SJSA1 (cell line): Measurements from ENCODE around the gene TNFRSF12A. TPM values are rescaled to one million over a fixed set of nuclear protein-coding genes. Genes with fewer than 3 reads are reported as not detected.

Experiments used
- DNase-seq, 2 experiments: peaks; one replicate each; pipeline ENCODE4 v3.0.0-alpha.2; 2015 to 2020; ENCODE audit warnings: low spot score in 2 of 2, low read depth in 1 of 2
- H3K27ac ChIP-seq: fragments of 250-450 bp; sonication (Bioruptor Pico); 2 replicates; pipeline ENCODE4 v1.5.1; 2020; ENCODE audit warnings: mild to moderate bottlenecking, moderate library complexity
- H3K27me3 ChIP-seq: fragments of 250-450 bp; sonication (Bioruptor Pico); replicated peaks from 2 replicates; pipeline ENCODE4 v1.5.1; 2020; ENCODE audit warnings: mild to moderate bottlenecking, moderate library complexity
- H3K36me3 ChIP-seq: fragments of 250-450 bp; sonication (Bioruptor Pico); 2 replicates; pipeline ENCODE4 v1.5.1; 2020; ENCODE audit warnings: mild to moderate bottlenecking
- H3K4me1 ChIP-seq: fragments of 250-450 bp; sonication (Bioruptor Pico); replicated peaks from 2 replicates; pipeline ENCODE4 v1.6.1; 2021; ENCODE audit warnings: mild to moderate bottlenecking
- H3K4me3 ChIP-seq: fragments of 250-450 bp; sonication (Bioruptor Pico); 2 replicates; pipeline ENCODE4 v1.5.1; 2020; ENCODE audit warnings: mild to moderate bottlenecking
- H3K9me3 ChIP-seq: fragments of 250-450 bp; sonication (Bioruptor Pico); replicated peaks from 2 replicates; pipeline ENCODE4 v1.5.1; 2020; ENCODE audit warnings: mild to moderate bottlenecking
- total RNA-seq: library from RNA; depleted of rRNA; stranded (reverse); fragments of >200 nt; shearing (Covaris generic); gene quantifications from 2 replicates; pipeline ENCODE4 v1.2.3, GENCODE V29; 2014; rRNA removed

Gene TNFRSF12A
- total RNA-seq, 1 experiment from 2014 or later: 545 TPM

DNA sequence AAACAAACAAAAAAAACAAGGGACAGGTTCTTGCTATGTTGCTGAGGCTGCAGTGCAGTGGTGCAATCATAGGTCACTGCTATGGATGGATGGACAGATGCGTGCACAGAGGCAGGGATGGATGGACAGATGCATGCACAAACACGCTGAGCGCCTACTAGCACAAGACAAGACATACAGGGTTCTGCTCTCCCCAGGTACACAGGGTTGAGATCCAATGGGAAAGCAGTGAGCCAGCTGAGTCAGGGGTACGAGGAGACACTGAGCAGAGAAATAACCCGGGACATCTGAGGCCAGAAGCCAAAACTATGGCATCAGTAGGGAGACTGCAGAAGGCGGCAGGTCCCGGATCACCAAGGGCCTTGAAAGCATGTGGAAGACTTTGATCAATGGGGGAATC lies 51.5 kb downstream of the TNFRSF12A start:
- DNase-seq: no peak
- Histone ChIP-seq H3K4me1 (peaks cover under 1% of the 10 kb centered on the region; the same call in 1 of the 2 replicates), H3K27ac (no peak overlapping the region), H3K9me3 (no peaks in the 10 kb centered on the region), H3K27me3 (no peaks in the 10 kb centered on the region), H3K4me3 (no peak overlapping the region), H3K36me3 (0 out of 2 replicates have a peak, but pooled peaks cover 8% of the 10 kb centered on the region)

Other genes starting within 250 kb of the TNFRSF12A start
- 311 and 727 TPM in 2 replicates for gene ELOB, start 243.1 kb upstream of the TNFRSF12A start, total RNA-seq
- gene PRSS33, start 232.8 kb upstream of the TNFRSF12A start, total RNA-seq: not detected in 2 replicates
- gene PRSS41, start 221.9 kb upstream of the TNFRSF12A start, total RNA-seq: not detected in 2 replicates
- gene PRSS21, start 203.1 kb upstream of the TNFRSF12A start, total RNA-seq: not detected in 2 replicates
- 0.11 and 0.53 TPM in 2 replicates for gene ZG16B, start 190.1 kb upstream of the TNFRSF12A start, total RNA-seq
- not detected in 2 replicates for gene PRSS22, start 162.2 kb upstream of the TNFRSF12A start, total RNA-seq
- 72.0 and 82.4 TPM in 2 replicates for gene FLYWCH2, start 137.2 kb upstream of the TNFRSF12A start, total RNA-seq
- 14.7 and 17.6 TPM in 2 replicates for gene FLYWCH1, start 108.4 kb upstream of the TNFRSF12A start, total RNA-seq
- not detected in 2 replicates for gene KREMEN2, start 56.1 kb upstream of the TNFRSF12A start, total RNA-seq
- 29.9 and 44.0 TPM in 2 replicates for gene PAQR4, start 51.0 kb upstream of the TNFRSF12A start, total RNA-seq
- gene PKMYT1, start 39.9 kb upstream of the TNFRSF12A start, total RNA-seq: 66.4 and 80.8 TPM in 2 replicates
- not detected in 2 replicates for gene CLDN9, start 7.4 kb upstream of the TNFRSF12A start, total RNA-seq
- not detected in 2 replicates for gene CLDN6, start 2.2 kb upstream of the TNFRSF12A start, total RNA-seq
- 16.2 and 30.6 TPM in 2 replicates for gene HCFC1R1, start 3.6 kb downstream of the TNFRSF12A start, total RNA-seq
- 27.4 and 28.2 TPM in 2 replicates for gene THOC6, start 3.7 kb downstream of the TNFRSF12A start, total RNA-seq
- gene BICDL2, start 16.6 kb downstream of the TNFRSF12A start, total RNA-seq: not detected in 2 replicates
- gene MMP25, start 26.2 kb downstream of the TNFRSF12A start, total RNA-seq: 0.55 TPM in 1 of 2 replicates, not detected in the other
- 99.8 and 160 TPM in 2 replicates for gene IL32, start 45.3 kb downstream of the TNFRSF12A start, total RNA-seq
- not detected in 2 replicates for gene ZSCAN10, start 78.9 kb downstream of the TNFRSF12A start, total RNA-seq
- 13.8 and 15.3 TPM in 2 replicates for gene ZNF205, start 92.2 kb downstream of the TNFRSF12A start, total RNA-seq
- gene ZNF213, start 114.7 kb downstream of the TNFRSF12A start, total RNA-seq: 2.6 and 3.8 TPM in 2 replicates
- not detected in 2 replicates for gene OR1F1, start 167.8 kb downstream of the TNFRSF12A start, total RNA-seq
- gene ZNF200, start 214.8 kb downstream of the TNFRSF12A start, total RNA-seq: 8.5 TPM in 2 replicates
- not detected in 2 replicates for gene MEFV, start 236.3 kb downstream of the TNFRSF12A start, total RNA-seq